CD4-positive, alpha-beta T cell treated with Interleukin-1 beta for 1 hour (primary cell): ENCODE data around the gene TBC1D19.

Experiments used
- DNase-seq, 2 donors: peaks; one replicate each; pipeline ENCODE4 v3.0.0-alpha.2; 2020 to 2022

TBC1D19 gene

DNA sequence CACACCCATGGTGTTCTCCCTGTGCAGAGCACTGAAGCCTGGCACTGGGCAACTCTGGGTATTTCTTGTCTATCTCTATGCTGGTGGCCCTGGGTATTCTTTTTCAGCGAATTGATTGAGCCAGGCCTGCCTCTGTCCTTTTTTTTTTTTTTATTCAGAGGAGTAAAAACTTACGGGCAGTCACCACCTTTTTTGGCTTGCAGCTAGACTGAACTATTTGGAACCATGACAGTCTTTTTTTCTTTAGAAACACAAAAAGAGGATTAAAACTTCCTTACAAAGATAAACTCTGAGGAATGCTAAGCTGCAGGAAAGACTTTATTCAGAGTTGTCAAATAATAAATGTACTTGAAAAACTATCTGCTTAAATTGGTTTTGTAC, 157.6 kb downstream of the TBC1D19 start:
- no peak for DNase-seq

DNA sequence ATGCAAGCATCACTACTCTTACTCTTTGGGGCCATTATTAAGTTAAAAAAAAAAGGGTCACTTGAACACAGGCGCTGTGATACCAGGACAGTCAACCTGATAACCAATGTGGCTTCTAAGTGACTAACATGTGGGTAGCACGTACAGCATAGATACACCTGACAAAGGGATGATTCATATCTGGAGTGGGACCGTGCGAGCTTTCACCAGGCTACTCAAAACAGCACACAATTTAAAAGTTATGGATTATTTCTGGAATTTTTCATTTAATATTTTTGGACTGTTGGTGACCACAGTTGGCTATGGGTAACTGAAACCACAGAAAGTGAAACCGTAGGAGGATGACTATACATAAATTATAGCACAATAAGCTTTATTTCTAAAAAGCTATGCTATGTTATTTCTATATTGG, 162.9 kb downstream of the TBC1D19 start:
- DNase-seq: no peak

DNA sequence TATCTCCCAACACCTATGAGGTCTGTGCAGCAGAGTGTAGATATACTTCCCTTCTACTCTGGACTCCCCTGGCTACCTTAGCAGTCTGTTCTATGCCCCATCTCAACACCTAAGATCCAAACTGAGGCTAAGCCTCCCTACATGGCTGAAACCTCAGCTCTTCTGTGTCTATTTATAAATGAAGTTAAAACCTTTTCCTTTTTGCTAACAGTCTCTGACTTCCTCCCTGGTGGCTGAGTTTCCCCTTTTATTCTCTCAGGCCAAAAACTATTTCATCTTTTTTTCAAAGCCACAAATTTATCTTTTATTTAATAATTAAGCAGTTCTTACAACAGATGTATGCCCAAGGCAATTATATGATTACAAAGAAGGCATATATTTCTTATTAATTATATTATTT, 164.9 kb downstream of the TBC1D19 start:
- DNase-seq: no peak

DNA sequence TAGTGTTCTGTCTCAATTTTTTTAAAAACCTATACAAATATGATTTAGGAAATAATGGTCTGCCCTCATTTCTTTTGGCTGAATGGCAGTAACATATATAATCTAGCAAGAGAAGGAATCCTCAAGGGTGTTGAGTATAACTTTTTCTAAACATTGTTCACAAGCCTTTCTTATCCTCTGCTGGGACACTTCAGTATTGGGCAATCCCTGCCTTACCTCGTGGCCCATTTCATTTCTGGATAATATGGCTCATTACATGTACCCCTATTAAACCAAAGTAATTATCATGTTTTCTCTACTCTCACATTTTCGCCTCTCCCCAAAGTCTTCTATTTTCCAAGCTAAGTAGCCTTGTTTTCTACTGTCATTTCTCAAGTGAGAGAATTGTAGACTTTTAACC, 166.0 kb downstream of the TBC1D19 start:
- DNase-seq: no peak

DNA sequence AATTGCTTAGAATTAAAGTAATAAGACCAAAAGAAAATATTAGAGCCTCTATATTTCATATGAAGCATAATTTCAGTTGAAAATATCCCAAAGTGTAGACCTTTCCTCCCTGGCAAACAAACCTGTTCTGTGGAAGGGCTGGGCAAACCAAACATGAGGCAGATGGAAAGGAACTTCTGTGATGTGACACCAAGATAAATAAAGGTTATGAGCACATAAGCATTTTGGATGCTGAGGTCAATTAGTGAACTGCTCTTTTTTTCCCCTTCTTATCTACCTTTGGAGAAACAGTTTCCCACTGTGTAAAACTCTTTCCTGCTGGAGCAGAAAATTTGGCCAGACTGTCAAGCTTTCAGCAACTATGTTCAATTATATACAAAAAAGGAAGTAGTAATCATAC, 167.1 kb downstream of the TBC1D19 start:
- DNase-seq: no peak

DNA sequence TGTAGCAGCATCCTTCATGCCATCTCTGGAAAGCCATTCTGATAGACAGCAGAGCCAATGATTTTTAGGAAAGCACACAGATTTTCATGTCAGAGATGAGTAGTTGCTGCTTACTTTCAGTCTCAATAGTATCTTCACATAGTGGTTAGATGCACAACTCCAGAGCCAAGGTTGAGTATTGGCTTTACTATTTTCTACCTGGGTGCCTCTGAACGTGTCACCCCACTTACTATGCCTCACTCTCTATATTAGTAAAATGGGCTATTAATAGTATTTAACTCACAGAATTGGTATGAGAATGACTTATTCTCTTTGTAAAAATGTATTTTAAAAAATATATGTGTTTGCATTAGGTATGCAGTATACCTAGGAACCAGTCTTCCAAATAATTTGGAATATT, 168.0 kb downstream of the TBC1D19 start:
- DNase-seq: no peak

DNA sequence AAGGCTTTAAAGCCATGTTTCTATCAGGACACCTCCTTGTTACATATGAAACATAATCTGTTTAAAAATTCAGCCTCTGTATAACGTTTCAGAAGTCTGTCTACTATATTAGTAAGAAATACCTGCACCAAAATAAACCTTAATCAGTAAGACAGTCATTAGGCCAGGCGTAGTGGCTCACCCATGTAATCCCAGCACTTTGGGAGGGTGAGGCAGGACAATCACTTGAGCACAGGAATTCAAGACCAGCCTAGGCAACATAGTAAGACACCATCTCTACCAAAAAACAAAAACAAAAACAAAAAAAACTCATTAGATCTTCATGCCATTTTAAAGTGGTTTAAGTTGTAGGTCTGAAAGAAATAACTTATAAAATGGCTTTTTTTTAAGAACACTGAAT, 169.3 kb downstream of the TBC1D19 start:
- no peak for DNase-seq

DNA sequence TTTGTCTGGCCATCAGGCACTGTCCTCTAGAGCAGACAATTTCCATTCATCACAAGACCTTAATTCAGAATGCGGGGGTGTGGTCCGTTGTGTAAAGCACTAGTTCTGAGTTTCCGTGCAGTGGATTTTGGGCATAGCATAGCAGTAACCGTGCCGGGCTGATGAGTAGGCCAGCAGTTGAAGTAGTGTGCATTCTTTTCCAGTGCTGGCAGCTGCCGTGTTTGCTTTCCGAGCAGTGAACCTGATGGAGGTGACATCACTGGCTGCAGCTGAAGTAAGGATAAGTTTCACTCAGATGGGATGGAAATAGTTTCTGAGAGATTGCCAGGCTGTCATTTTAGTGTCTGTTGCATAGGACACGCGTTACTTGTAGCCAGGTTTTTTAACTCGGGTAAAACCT, 169.7 kb downstream of the TBC1D19 start:
- DNase-seq: no peak

DNA sequence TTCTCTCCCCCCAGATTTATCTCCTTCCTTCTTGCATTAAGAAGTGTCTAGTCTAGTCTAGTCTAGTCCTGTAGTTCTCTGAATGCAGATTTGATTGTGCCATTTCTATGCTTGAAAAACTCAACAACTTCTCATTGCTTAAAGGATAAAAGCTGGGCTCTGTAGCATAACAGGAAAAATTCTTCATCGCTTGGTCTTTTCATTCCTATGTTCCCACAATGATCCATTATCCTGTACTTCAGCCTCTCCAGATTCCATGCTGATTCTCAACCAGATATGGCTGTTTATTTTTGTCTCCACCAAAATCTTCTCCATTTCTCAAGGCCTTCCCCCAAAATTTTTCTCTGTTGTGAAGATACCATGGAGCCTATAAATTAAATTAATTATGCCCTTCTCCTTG, 173.9 kb downstream of the TBC1D19 start:
- DNase-seq: no peak

DNA sequence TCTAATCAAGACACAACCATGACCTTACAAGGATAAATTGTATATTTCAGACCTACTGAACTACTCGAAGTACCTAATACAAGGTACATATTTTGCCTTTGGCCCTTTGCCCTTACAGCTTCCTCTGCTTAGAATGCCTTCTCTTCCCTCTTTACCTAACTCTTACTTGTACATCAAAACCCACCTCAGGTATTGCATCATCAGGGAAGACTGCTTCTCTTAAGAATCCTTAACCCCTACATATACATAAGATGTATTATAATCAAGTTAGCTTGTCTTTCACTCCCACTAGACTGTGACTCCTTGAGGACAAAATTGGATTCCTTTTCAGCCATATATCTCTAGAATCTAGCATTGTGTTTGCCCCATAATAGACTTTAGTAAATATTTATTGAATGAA, 175.0 kb downstream of the TBC1D19 start:
- DNase-seq: no peak

DNA sequence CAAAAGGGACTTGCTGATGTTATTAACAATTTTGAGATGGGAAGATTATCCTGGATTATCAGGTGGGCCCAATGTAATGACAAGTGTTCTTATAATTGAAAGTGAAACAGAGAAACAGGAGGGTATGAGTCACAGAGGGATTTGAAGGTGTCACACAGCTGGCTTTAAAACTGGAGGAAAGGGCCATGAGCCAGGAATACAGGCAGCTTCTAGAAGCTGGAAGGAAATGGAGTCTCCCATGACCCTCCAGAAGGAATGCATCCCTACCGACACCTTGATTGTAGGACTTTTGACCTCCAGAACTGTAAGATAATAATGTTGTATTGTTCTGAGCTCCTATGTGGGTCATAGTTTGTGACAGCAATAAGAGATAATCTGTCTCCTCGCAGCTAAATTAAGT, 178.8 kb downstream of the TBC1D19 start:
- no peak for DNase-seq

DNA sequence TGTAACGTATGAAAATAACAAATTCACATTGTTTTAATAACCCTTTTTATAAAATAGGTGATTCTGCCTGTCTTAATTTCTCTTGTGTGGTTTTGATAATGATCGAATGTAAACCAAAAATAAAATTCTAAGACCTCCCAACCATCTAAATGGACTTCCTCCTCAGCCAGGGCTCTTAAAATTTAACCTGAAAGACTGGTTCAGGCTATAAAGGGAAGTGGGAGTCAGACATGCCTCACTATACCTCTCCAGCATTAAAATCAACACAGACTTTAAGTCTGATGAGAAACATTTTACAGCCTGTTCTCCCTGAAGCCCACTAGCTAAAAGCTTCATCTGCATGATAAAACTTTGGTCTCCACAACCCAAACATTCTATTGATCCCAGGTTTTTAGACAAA, 179.2 kb downstream of the TBC1D19 start:
- no peak for DNase-seq

DNA sequence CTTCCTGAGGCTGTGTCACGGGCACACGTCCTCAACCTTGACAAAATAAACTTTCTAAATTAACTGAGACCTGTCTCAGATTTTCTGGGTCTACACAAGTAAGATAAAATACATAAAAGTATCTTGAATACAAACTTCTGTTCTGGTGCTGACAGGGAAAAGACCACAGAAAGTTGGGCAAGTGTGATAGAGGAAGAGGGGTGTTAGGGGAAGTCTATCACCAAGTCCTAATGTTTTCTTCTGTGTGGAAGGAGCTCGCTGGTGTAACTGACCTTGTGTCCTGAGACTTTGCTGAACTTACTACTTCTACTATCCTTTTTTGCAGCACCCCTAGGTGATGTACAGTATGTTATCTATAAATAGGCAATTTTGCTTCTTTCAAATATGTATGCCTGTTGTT, 179.8 kb downstream of the TBC1D19 start:
- DNase-seq: no peak

DNA sequence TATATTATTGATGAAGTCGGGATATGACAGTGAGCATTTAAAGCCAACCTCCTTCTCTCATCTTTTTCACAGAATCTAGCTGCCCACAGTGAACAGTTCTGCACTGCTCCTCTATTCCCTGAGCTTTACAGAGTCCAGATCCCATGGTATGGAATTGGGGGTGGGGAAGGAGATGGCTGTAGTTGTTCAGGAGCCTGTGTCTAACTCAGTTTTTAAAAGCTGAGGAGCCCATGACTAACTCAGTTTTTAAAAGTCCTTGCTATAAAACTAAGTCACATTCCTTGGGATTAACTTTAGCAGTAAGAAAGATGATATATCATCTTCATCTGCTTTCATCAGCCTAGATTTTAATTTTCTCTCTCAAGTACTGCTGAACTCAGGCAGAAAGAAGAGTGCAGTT, 180.3 kb downstream of the TBC1D19 start:
- DNase-seq: no peak

DNA sequence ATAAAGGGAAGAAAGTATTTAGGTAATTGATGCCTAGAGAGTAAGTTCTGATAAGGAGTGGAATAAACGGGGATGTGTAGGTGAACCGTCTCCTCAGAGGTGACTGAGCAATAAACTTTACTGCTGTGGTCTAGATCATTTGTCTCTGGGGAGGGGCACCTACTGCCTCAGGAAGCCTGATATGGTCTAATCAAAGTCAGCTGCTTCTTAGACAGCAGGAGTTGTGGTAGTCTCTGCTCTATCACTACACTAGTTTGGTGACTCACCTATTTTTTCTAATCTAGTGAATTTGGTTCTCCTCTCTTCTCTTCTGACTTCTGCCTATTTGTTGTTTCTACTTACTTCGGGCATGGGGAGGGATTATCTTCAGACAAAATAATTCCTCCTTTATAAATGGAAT, 181.6 kb downstream of the TBC1D19 start:
- DNase-seq: no peak

DNA sequence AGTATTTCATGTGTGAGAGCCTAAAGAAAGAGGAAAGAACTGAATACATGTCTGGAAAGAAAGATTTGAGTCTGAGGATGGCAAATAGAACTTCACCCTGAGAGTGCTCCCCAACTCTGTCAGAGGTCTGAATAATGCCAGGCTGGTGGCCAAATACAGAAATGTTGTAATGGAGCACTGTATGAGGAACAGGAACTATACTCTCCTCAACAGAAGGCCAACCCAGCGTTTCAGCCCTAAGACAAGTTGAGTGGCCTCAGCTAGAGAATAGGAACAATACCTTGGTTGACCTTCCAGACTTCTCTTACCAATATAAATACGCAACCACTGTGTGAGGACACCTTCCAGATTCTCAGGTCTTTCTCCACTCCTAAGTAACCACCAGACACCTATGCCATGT, 182.3 kb downstream of the TBC1D19 start:
- DNase-seq: no peak

DNA sequence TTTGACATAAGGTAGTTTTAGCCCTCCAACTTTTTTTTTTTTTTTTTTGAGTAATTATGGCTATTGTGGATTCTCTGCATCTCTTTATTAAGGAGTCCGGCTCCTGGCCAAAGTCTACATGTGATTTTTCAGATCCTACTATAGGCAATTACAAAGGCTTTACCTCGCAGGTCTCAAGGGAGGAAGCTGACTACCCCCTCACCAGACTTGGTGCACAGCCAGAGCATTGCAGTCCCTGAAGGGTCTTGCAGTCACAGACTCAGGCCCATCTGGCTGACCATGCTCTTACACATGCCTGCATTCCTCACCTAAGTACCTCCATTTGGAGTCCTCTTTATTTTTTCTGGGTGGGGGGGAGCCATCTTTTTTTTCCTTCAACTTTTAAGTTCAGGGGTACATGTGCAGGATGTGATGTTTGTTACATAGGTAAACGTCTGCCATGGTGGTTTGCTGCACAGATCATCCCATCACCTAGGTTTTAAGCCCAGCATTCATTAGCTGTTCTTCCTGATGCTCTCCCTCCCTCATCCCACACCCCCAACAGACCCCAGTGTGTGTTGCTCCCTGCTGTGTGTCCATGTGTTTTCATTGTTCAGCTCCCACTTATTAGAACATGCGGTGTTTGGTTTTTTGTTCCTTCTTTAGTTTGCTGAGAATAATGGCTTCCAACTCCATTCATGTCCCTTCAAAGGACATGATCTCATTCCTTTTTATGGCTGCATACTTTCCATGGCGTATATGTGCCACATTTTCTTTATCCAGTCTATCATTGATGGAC, 188.4 kb downstream of the TBC1D19 start:
- DNase-seq: no peak

DNA sequence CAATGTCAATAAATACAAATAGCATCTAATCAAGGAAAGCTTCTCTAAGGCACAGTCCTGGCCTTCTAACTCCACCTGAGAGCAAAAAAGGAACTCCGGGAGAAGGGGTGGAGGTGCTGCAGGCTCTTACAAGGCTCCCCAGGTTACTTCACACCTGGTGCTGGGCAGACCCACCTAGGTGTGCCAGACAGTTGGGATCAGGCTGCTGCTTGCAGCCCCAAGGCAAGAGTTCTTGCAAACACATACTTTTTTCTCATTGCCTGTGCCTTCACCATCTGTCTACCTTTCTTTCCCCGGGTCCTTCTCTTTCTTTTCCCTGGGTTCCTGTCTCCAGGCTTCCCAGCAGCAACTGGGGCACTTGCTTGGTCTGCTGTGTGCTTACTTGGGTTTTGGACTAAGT, 195.3 kb downstream of the TBC1D19 start:
- no peak for DNase-seq

DNA sequence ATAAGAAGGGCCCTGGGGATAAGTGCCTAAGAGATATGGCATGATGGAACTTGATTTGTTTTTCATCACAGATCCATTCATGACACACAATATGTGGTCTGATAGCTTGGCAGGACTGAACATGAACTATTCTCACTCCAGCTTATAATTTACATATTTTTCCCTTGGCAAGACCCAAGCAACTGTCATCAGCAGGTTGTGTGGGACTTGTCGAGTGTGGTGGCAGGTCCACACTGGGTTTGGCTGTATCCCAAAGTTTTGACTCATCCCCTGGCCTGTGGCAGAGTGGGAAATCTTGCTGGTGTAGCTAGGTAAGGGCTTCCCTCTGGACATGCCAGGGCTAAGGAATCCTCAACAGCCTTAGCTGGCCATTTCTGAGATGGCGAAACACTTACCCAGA, 195.8 kb downstream of the TBC1D19 start:
- DNase-seq: no peak

DNA sequence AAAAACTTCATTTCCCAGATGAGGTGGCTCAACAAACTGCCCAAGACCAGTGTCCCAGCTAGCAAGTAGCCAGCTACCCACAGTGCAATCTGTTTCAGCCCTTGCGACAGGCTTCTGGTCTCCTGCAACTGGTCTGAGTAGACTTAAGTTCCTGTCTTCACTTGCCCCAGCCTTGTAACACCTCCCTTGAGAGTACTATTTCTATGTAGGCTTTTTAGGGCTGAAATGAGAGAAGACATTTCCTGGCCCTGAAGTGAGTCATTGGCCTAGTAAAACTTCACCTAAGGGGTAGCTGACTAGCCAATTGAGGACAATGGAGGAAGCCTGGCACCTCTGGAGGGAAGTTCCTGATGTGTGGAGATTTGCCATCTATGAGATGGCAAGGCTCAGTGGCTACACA, 196.7 kb downstream of the TBC1D19 start:
- DNase-seq: no peak

DNA sequence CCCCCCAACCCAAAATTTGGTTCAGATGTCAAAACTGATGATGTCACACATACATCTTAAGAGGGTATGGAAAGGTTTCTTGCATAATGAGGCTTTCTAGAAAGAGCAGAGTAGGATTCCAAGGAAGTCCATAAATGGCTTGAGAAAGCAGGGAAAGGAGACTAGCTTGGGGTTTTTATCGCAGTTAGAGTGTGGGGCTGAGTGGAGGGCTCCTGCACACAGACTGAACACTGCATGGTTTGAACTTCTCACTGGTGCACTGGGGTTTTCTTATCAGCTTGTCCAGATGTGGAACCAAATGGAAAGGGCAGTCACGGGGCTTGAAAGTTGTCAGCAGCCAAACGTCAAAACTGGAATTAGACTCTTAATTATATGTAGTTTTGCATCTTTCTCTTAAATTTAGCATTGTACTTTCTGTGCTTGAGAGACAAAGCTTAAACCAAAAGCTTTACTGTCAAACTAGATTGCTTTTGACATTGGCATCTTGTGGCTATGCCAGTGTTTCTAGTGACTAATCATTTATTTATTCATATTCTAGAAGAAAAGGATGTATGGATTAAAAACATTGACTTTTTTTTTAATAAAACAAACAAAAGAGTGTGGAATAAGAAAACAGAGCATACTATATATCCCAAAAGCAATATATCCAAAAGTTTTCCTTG, 198.4 kb downstream of the TBC1D19 start:
- no peak for DNase-seq

DNA sequence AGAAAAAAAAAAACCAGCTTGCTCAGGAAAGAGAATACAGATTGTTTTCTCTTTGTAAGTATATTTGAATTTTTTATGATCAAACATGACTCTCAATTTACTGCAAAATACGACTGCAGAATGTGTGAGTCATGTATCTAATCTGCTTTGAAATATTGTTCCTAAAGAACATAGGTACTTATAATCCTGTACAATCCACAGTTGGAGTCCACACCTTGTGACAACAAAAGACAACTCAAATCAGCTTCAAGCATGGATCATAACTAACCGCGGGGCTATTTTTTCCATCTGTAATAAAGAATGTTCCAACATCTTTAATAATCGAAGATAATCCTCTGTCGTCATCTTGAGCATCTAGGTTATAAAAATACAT, 198.9 kb downstream of the TBC1D19 start:
- DNase-seq: no peak

DNA sequence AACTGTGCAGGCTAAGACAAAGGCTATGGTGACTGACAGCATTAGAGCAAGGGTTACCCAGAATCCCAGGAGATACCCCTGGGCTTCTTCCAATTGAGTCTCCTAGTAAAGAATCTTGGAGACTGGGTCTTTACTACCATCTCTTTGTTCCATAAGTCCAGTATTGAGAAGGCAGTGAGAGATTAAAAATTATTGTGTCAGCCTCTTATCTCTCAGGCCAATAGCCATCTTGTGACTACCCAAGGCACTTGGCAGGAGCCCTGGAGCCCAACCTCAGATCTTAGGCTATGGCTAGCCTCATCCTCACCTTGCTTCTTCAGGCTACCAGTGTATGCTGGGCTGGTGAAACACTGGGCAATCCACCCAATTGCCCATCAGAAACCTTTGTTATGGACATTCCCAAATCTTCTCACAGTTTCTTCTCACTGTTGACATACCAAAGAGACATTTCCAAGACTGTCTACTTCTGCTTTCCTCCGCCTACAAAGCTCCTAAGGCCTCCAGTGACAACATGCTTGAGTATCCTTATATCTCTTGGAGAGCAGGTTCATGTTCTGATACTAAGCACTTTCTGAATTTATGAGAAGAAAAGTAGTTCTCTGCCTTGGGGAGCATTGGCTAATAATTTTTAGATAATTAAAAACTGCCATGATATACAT, 200.5 kb downstream of the TBC1D19 start:
- no peak for DNase-seq

DNA sequence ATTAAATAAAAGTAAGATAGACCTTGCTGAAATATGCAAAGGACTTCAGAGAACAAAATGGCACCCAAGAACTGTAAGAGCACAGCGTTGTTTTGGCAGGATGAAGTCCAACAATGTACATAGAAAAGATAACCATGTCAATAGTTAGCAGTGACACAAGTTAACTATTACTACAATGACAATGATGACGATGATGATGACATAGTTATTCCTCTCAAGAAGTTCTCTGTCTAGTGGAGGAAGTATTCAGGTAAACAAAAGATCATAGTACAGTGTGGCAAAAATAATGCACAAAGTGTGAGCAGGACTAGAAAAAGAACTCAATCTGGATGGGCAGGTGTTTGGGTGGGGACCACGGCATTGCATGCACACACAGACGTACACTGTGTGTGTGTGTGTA, 201.4 kb downstream of the TBC1D19 start:
- no peak for DNase-seq

DNA sequence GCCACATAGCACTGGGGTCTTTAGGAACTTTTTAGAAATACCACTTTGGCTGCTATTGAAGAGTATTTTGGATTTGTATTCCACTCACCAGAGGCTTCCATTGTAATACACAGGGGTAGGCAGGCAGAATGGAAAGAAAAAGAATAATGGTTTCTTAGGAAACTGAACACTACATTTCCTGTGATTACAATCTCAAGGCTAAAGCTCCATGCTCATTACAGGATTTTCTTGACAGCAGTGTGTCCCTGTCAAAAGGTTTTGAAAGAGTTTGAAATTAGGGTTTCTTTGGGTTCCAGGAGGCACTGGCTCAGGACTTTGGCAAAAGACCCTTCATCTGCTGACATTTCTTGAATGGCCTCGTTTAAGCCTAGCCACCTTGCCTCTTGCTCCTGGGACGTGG, 201.9 kb downstream of the TBC1D19 start:
- no peak for DNase-seq
